GM12874 (cell line): ENCODE measurements around the gene RHBDD3.

Experiments used
- TF ChIP-seq, protein P1 (sequence below): IDR thresholded peaks from 2 replicates; pipeline ENCODE4 v1.5.1; 2011; ENCODE audit warnings: low read depth, mild to moderate bottlenecking, control low read depth, low read length, moderate library complexity; ENCODE audit not compliant: insufficient read depth

RHBDD3 gene

DNA sequence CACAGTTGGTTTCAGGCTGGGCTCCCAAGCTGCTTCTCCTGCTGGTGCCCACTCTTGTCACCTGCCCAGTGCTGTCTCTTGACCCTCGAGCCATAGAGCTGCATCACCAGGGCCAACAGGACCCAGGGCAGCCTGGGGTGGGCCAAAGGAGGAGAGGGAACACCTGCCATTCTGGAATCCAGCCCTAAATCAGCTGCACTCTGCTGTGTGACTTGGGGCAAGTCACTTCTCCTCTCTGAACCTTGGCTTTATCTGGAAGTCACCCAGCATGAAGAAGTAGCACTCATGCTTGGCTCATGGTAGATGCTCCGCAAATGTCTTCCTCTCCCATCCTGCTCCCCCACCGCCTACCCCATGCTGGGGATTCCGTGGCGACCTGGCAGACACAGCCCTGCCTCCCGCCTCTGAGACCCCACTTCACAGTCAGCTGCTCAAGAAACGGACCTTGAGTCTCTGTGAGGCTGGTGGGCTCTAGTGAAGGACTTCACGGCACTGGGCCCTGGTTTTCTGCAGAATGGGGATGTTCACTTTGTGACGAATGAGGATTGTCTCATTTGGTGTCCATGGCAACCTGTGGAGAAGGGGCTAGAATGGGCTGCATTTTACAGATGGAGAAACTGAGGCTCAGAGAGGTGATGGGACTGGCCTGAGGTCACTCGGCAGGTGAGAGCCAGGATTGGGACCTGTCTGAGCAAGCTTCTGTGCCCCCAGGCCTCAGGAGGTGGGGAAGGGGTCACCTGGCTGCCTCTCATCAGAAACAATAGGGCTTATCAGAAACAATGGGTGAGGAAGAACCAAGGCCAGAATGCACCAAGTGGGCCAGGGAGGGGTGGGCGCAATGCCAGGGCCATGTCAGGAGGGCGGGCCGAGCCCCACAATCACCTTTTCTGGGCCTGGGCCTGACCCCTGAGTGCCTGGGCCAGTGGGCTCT is 49.7 kb downstream of the RHBDD3 start:
- TF ChIP-seq, protein P1, sequence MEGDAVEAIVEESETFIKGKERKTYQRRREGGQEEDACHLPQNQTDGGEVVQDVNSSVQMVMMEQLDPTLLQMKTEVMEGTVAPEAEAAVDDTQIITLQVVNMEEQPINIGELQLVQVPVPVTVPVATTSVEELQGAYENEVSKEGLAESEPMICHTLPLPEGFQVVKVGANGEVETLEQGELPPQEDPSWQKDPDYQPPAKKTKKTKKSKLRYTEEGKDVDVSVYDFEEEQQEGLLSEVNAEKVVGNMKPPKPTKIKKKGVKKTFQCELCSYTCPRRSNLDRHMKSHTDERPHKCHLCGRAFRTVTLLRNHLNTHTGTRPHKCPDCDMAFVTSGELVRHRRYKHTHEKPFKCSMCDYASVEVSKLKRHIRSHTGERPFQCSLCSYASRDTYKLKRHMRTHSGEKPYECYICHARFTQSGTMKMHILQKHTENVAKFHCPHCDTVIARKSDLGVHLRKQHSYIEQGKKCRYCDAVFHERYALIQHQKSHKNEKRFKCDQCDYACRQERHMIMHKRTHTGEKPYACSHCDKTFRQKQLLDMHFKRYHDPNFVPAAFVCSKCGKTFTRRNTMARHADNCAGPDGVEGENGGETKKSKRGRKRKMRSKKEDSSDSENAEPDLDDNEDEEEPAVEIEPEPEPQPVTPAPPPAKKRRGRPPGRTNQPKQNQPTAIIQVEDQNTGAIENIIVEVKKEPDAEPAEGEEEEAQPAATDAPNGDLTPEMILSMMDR, result no peak

DNA sequence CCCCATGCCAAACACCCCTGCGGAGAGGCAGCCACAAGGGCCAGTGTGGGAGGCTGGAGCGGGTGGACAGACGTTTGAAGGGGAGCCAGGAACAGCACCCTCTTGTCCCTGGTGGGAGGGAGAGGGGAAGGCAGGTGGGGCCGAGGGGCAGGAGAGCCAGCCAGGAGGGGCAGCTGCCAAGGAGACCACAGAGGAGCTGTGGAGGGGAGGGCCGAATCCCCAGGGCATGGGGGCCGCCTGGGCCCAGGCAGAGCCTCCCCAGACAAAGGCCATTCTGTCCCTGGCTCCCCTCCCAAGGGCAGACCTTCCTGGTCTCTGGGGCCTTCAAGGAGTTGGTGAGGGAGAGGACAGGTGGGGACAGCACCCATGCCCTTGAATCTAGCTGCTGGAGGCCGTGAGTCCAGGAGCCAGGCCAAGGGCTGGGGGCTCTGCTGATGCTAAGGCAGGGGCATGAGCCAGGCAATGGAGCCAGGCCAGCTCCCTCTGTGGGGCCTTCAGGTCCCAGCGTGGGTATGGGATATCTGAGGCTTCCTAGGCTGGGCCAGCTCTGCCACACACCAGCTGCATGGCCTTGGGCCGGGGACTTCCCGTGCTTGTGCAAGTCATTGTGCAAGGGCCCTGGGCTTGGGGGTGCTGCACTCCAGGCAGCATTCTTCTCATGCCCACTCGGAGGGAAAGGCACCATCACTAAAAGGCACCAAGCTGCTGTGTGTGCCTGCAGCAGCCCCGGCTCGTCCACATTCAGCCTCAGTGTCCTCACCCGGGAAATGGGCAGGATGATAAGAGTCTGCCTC is 50.7 kb downstream of the RHBDD3 start:
- TF ChIP-seq, protein P1, result no peak

DNA sequence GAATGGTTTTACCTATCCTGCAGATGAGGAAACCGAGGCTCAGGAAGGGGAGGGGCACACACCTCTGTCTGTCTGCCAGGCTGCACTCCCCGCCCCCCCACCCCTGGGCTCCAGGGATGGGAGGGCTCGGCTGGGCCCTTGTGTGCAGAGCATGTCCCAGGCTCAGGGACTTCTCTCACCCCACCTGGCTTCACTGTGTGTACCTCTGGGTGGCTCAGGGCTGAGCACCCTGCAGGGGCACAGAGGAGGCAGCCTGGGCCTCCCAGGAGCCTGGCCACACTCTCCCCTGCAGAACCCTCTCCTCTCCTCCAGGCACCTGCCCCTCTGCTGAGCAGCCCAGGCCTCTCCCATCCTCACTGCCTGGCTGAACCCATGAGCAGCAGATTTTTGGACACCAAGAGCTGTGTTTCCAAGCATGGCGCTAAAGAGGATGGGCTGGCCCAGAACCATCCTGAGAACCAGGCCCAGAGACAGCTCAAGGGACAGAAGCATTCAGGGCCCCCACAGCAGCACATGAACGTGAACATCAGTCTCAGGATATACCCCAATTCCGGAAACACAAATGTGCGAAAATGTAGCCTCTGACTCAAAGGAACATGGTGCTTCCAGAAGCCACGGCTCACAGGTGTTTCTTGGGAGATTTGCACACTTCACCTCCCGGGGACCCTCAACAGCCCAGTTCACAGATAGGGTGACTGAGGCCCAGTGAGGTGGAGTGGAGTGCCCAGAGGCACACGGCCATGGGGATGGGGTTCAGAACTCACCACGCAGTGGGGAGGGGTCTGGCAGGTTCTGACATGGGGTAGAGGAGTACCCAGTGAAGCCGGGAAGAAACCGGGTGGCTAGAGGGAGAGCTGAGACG is 51.5 kb downstream of the RHBDD3 start:
- TF ChIP-seq, protein P1, result no peak

DNA sequence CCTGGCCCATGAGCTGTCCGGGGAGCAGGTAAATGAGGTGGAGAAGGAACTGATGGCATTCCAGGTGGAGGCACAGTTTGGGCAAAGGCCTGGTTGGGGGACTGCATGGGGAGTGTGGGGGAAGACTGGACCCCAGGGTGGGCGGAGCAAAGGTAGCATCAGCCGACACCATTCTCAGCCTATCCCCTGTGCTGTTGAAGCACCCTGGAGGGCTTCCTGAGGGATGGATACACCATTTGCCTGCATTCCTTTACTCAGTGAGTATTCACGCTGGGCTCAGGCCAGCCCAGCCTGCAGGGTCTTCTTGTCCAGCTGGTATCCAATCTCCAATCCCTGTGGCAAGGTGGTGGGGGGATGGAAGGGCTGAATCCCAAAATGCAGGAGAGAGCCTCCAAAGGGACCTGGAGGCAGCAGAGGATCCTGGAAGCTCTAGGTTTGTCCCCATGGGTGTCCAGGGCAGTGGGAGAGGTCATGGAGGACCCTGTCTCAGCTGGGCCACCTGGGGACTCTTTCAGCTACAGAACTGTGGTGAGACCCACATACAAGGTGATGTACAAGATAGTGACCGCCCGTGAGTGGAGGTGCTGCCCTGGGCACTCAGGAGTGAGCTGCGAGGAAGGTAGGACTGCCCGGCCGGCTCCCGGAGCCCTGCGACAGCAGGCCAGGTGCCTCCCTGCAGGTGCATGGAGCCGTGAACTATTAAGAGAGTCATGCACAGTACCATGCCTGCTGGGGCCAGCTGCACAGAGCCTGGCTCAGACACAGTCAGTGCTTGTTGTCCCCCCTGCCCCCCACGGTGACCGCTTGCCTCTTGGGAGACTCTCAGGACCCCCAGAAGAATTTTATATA is 52.5 kb downstream of the RHBDD3 start:
- TF ChIP-seq, protein P1, result no peak

DNA sequence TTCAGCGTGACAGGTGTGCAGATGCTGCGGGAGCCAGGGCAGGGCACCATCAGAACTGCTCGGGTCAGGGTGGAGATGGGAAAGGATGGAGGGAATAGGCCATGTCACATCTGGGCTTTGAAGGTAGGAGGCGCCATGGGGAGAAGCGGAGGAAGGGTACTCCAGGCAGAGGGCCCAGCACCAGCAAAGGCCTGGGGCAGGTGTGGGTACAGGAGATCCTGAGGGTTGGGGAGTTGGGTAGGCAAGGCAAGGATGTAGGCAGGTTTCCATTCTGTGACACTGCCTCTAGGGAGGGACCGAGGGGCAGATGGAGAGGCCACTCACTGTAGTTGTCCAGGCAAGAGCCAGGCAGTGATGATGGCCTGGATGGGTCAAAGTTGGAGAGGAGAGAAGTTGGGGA is 53.5 kb downstream of the RHBDD3 start:
- TF ChIP-seq, protein P1, result no peak

DNA sequence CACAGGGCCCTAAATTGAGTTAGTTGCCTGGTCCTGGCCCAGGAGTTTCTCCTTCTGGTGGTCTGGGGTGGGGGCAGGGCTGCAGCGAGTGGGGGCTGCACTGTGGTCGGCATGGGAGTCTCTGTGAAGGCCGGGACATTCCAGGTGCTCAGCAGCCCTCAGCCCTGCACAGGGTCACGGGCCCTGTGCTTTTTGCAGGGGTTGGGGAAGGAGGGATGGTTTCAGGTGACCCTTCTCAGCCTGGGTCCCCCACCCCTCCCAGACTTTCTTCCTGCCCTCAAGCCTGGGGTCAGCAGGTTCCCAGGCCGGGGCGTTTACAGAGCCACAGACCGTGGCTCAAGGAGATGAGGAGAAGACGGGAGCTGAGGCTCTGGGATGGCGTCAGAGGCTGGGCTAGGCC is 54.3 kb downstream of the RHBDD3 start:
- TF ChIP-seq, protein P1, result no peak
